Vagina (tissue), 2 donors: ENCODE data around the gene TMEM245. TPM values are rescaled to one million over a fixed set of nuclear protein-coding genes. Genes with fewer than 3 reads are reported as not detected.
A peak's percentile ranks its signal among the peaks of the same experiment; 100 is the strongest.

Source experiments
- DNase-seq, 2 donors: peaks; one replicate each; pipeline ENCODE4 v3.0.0-alpha.2; 2017; ENCODE audit errors: extremely low spot score in 2 of 2
- H3K27ac ChIP-seq: fragments of 200-600 bp; sonication (generic); one replicate; pipeline ENCODE4 v1.5.1; 2019
- H3K27me3 ChIP-seq: fragments of 200-600 bp; sonication (generic); one replicate; pipeline ENCODE4 v1.5.1; 2019
- H3K36me3 ChIP-seq, 2 donors: fragments of 200-600 bp; sonication (generic); one replicate each; pipeline ENCODE4 v1.5.1; 2017 to 2019
- H3K4me1 ChIP-seq: fragments of 200-600 bp; sonication (generic); one replicate; pipeline ENCODE4 v1.5.1; 2019
- H3K4me3 ChIP-seq, 2 donors: fragments of 200-600 bp; sonication (generic); 1 replicate in 1 of 2; 2 replicates in 1 of 2; pipeline ENCODE4 v1.5.1; 2016 to 2019
- H3K9me3 ChIP-seq: fragments of 200-600 bp; sonication (generic); one replicate; pipeline ENCODE4 v1.5.1; 2019
- CTCF ChIP-seq, 3 experiments: fragments of 450-650 bp in 2 of 3; fragments of 200-600 bp in 1 of 3; sonication (generic) in 1 of 3; IDR thresholded peaks; one replicate each; pipeline ENCODE4 v1.5.1; 2017 to 2019; ENCODE audit warnings: antibody characterized with exemption in 3 of 3, mild to moderate bottlenecking in 2 of 3, moderate library complexity in 2 of 3
- POLR2A ChIP-seq, 2 donors: fragments of 450-650 bp; IDR thresholded peaks; one replicate each; pipeline ENCODE4 v1.6.1; 2017; ENCODE audit warnings: antibody characterized with exemption in 2 of 2, mild to moderate bottlenecking in 2 of 2, moderate library complexity in 2 of 2
- POLR2AphosphoS5 ChIP-seq, 2 donors: sonication (generic); formaldehyde crosslinking; IDR thresholded peaks; one replicate each; pipeline ENCODE4 v1.9.0; 2017; ENCODE audit warnings: antibody characterized with exemption in 2 of 2, mild to moderate bottlenecking in 2 of 2, low read depth in 1 of 2; ENCODE audit not compliant: insufficient read depth in 1 of 2
- intact Hi-C: fragments of 100-400 bp; cut with DNase I; formaldehyde crosslinking; loops from one replicate; pipeline ENCODE4 v1.15.1; 2023
- total RNA-seq: library from RNA; depleted of rRNA; stranded (reverse); fragments of >200 nt; gene quantifications from one replicate; pipeline ENCODE4 v1.2.3, GENCODE V29; 2016

TMEM245 gene
- total RNA-seq, 1 donor from 2014 or later: 47.4 TPM

DNA sequence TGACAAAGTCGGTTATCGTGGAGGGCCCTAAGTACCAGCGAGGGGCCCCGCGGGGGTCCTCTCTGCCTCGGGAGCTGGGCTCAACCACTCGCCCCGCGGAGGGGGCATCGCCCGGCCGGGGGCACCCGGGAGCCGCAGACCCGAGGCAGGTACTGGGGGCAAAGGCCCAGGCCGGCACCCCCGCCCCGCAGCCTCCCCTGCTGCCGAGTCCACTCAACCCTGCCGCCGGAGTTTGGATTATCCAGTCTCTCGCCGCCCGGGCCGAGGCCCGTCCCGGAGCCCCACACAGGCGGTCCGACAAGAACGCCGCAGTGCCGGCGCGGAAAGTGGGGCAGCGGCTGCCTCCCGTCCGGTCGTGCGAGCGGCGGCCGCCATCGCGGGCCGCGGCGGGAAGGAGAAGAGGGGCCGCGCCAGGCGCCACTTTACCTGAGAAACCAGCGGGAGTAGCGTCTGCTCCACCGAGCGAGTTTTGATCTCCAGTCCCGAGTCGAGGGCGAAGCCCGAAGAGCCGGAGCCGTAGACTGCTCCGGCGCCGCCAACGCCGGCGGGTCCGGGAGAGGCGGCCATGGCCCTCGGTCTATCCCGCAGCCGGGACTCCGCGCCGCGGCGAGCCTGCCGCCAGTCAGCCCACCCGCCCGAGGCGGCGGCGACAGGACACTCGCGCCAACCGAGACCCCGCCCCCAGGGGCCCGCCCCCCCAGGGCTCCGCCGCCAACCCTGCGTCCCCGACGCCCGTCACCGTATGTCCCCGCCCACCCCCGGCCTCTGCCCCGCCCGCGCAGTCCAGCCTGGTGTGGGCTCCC is 106.7 kb downstream of the TMEM245 start, which contains the start of gene CTNNAL1:
TSS of gene CTNNAL1 (minus strand) at position 624 of the 803 bp plus-strand sequence. CDS start at position 567, 57 bp downstream.
- Histone ChIP-seq H3K27me3 (no peaks in the 10 kb centered on the region), H3K9me3 (no peaks in the 10 kb centered on the region), H3K4me1 (peaks cover 26% of the 10 kb centered on the region), H3K36me3 (no peaks in the 10 kb centered on the region), H3K27ac (peak within 1 kb of the TSS; percentile 93), H3K4me3 (peak within 1 kb of the TSS; percentile 89 to 95)
- intact Hi-C loops: loop anchor here (2.0 kb wide), 1 partner anchor 106 kb away; the partner anchor contains the start of gene TMEM245
- peak; percentile 89 to 97 for DNase-seq
- TF ChIP-seq CTCF (IDR thresholded peaks at IDR 0.05): no peak
- peak in 1 of 2 donors; percentile 68 for TF ChIP-seq POLR2AphosphoS5 (IDR thresholded peaks at IDR 0.05; ENCODE audit: insufficient read depth in 1 of 2, low read depth in 1 of 2)
- peak; percentile 40 to 86 for TF ChIP-seq POLR2A (IDR thresholded peaks at IDR 0.05)

GRCh38 chr9:109012009-109012875 is 107.5 kb downstream of the TMEM245 start:
- peak overlapping the region; percentile 89 to 95 for H3K4me3 ChIP-seq
- H3K4me1 ChIP-seq: peaks cover 26% of the 10 kb centered on the region
- intact Hi-C loops: loop anchor here (2.0 kb wide), 1 partner anchor 107 kb away; the partner anchor contains the start of gene TMEM245
- no peaks in the 10 kb centered on the region for H3K9me3 ChIP-seq
- H3K27me3 ChIP-seq: no peaks in the 10 kb centered on the region
- no peaks in the 10 kb centered on the region for H3K36me3 ChIP-seq
- DNase-seq: peak in 1 of 2 donors; percentile 89
- peak overlapping the region; percentile 93 for H3K27ac ChIP-seq
- TF ChIP-seq CTCF (IDR thresholded peaks at IDR 0.05) (no peak), POLR2AphosphoS5 (IDR thresholded peaks at IDR 0.05; ENCODE audit: insufficient read depth in 1 of 2, low read depth in 1 of 2) (peak; percentile 21 to 83), POLR2A (IDR thresholded peaks at IDR 0.05) (no peak)

- intact Hi-C loops: no loop called here
- H3K4me1 ChIP-seq: peaks cover 26% of the 10 kb centered on the region
Observed at GRCh38 chr9:109011231-109011671, 108.5 kb downstream of the TMEM245 start.

GRCh38 chr9:109010746-109011145 is 109.0 kb downstream of the TMEM245 start:
- H3K4me1 ChIP-seq: peaks cover 26% of the 10 kb centered on the region
- no peaks in the 10 kb centered on the region for H3K36me3 ChIP-seq
- no peak overlapping the region for H3K4me3 ChIP-seq
- no peak for DNase-seq
- H3K9me3 ChIP-seq: no peaks in the 10 kb centered on the region
- intact Hi-C loops: no loop called here
- H3K27ac ChIP-seq: peak overlapping the region; percentile 93
- H3K27me3 ChIP-seq: no peaks in the 10 kb centered on the region
- TF ChIP-seq POLR2AphosphoS5 (IDR thresholded peaks at IDR 0.05; ENCODE audit: insufficient read depth in 1 of 2, low read depth in 1 of 2) (peak in 1 of 2 donors; percentile 40), POLR2A (IDR thresholded peaks at IDR 0.05) (no peak), CTCF (IDR thresholded peaks at IDR 0.05) (no peak)

More at GRCh38 chr9:109011231-109011671, 108.5 kb downstream of the TMEM245 start:
- no peak overlapping the region for H3K4me3 ChIP-seq
- H3K27me3 ChIP-seq: no peaks in the 10 kb centered on the region
- no peaks in the 10 kb centered on the region for H3K36me3 ChIP-seq
- H3K9me3 ChIP-seq: no peaks in the 10 kb centered on the region
- TF ChIP-seq POLR2AphosphoS5 (IDR thresholded peaks at IDR 0.05; ENCODE audit: insufficient read depth in 1 of 2, low read depth in 1 of 2) (no peak), CTCF (IDR thresholded peaks at IDR 0.05) (no peak), POLR2A (IDR thresholded peaks at IDR 0.05) (no peak)
- DNase-seq: no peak
- H3K27ac ChIP-seq: peak overlapping the region; percentile 93
